Hepatocyte (in vitro differentiated cells): Measurements from ENCODE around the gene DUSP16.

Experiments
- EZH2 ChIP-seq: fragments of 200-600 bp; sonication (generic); IDR thresholded peaks from 2 replicates; pipeline ENCODE4 v1.6.1; 2016; ENCODE audit warnings: antibody characterized with exemption, mild to moderate bottlenecking, borderline replicate concordance
- TF ChIP-seq, protein P1 (sequence below): fragments of 200-600 bp; sonication (generic); IDR thresholded peaks from 2 replicates; pipeline ENCODE4 v1.5.1; 2016; ENCODE audit warnings: antibody characterized with exemption, mild to moderate bottlenecking; ENCODE audit not compliant: poor library complexity

DNA sequence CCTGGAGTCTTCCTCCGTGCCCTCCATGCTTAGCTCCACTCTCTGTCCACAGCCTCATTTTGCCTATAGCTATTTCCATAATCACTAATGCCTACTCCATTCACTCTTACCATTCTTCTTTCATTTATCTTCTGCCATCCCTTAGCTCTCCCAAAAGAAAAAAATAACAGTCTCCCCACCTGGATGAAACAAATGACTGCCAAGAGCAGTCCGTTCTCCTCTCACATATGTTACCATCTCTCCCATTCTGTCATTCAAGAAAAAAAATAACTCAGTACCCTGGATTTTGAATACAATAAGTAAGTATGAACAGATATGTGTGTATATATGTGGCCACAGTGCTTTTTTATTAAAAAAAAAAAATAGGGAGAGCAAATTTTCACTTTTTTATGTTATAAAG lies 13.2 kb downstream of the DUSP16 start:
- TF ChIP-seq, protein P1, sequence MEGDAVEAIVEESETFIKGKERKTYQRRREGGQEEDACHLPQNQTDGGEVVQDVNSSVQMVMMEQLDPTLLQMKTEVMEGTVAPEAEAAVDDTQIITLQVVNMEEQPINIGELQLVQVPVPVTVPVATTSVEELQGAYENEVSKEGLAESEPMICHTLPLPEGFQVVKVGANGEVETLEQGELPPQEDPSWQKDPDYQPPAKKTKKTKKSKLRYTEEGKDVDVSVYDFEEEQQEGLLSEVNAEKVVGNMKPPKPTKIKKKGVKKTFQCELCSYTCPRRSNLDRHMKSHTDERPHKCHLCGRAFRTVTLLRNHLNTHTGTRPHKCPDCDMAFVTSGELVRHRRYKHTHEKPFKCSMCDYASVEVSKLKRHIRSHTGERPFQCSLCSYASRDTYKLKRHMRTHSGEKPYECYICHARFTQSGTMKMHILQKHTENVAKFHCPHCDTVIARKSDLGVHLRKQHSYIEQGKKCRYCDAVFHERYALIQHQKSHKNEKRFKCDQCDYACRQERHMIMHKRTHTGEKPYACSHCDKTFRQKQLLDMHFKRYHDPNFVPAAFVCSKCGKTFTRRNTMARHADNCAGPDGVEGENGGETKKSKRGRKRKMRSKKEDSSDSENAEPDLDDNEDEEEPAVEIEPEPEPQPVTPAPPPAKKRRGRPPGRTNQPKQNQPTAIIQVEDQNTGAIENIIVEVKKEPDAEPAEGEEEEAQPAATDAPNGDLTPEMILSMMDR: no peak
- TF ChIP-seq EZH2: no peak
